Naive B cell (primary cell): ENCODE results near the gene SNX30. TPM values are rescaled to one million over a fixed set of nuclear protein-coding genes. Genes with fewer than 3 reads are reported as not detected.

Experiments used
- ATAC-seq, 2 donors: fragments of 150-1000 bp; cut with Tn5 transposase; 2 replicates each; pipeline ENCODE4 v1.10.0; 2021; ENCODE audit warnings: low read depth in 2 of 2, mild to moderate bottlenecking in 2 of 2, moderate library complexity in 2 of 2
- DNase-seq: peaks from one replicate; pipeline ENCODE4 v3.0.0; 2022
- H3K27ac Mint-ChIP-seq, 6 donors: one replicate each; pipeline ENCODE4 v1.8.0; 2020 to 2022; ENCODE audit warnings: mild to moderate bottlenecking in 6 of 6, mixed read lengths in 6 of 6, moderate library complexity in 5 of 6, inconsistent platforms in 2 of 6
- H3K27me3 Mint-ChIP-seq, 3 donors: one replicate each; pipeline ENCODE4 v1.8.0; 2021 to 2022; ENCODE audit warnings: mixed read lengths in 3 of 3, mild to moderate bottlenecking in 1 of 3
- H3K36me3 Mint-ChIP-seq, 2 donors: one replicate each; pipeline ENCODE4 v1.8.0; 2020 to 2022; ENCODE audit warnings: mixed read lengths in 2 of 2, inconsistent platforms in 1 of 2, mild to moderate bottlenecking in 1 of 2
- H3K4me1 Mint-ChIP-seq, 3 donors: one replicate each; pipeline ENCODE4 v1.8.0; 2020 to 2022; ENCODE audit warnings: mixed read lengths in 3 of 3, inconsistent platforms in 1 of 3, mild to moderate bottlenecking in 1 of 3, moderate library complexity in 1 of 3
- H3K4me3 Mint-ChIP-seq, 8 donors: one replicate each; pipeline ENCODE4 v1.8.0; 2020 to 2022; ENCODE audit warnings: mild to moderate bottlenecking in 8 of 8, mixed read lengths in 8 of 8, moderate library complexity in 8 of 8, inconsistent platforms in 2 of 8
- H3K9me3 Mint-ChIP-seq, 7 donors: one replicate each; pipeline ENCODE4 v1.8.0; 2020 to 2022; ENCODE audit warnings: mixed read lengths in 7 of 7, mild to moderate bottlenecking in 5 of 7, inconsistent platforms in 2 of 7, moderate library complexity in 1 of 7
- polyA plus RNA-seq, 6 donors: library from polyadenylated mRNA; unstranded; fragments of 300-500 nt; fragmentation: Illumina TruSeq; gene quantifications; one replicate each; pipeline ENCODE4 v1.2.3, GENCODE V29; 2021; ENCODE audit warnings: low read depth in 6 of 6

The SNX30 gene
- polyA plus RNA-seq, 6 donors from 2014 or later: 1.6 to 5.3 (median 4.5) TPM

DNA sequence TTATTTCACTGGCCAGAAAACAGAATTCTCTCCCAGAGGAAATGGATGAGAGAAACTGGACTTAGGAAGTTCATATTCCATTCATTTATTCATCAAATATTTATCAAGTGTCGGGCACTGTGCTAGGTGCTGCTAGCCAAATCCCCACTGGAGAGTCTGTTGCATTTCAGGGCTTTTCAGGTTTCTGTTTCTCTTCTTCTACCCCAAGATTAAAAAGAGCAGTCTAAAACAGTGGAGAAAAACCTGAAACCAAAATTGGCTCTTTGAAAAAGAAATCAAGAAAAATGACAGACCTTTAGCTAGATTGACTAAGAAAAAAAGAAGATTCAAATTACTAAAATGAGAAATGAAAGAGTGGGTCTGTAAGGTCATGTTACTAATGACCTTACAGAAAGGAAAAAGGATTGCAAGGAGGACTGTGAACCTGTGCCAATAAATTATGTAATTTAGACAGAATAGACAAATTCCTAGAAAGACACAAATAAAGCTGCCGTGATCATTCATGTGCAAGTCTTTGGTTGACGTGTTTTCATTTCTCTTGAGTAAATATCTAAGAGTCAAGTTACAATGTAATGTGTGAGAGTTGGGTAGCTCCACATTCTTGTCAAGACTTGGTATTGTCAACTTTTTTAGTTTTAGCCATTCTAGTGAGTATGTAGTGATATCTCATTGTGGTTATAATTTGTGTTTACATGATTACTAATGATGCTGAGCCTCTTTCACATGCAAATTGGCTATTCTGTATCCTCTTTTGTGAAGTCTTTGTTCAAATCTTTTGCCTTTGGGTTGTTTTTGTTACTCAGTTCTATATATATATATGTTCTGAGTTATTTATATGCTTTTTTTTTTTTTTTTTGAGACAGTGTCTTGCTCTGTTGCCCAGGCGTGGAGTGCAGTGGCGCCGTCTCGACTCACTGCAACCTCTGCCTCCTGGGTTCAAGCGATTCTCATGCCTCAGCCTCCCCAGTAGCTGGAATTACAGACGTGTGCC lies 23.7 kb downstream of the SNX30 start:
- H3K4me1 Mint-ChIP-seq: peaks cover 60 to 79% (median 74%) of the 10 kb centered on the region in 3 donors
- no peaks in the 10 kb centered on the region for H3K9me3 Mint-ChIP-seq
- peak overlapping the region in 3 of 6 donors; percentile 60 to 77 (median 64) for H3K27ac Mint-ChIP-seq
- H3K36me3 Mint-ChIP-seq: peaks cover 0 to 7% of the 10 kb centered on the region in 2 donors
- H3K27me3 Mint-ChIP-seq: no peaks in the 10 kb centered on the region
- peak overlapping the region in 7 of 8 donors; percentile 33 to 80 (median 42) for H3K4me3 Mint-ChIP-seq
- peak; percentile 25 to 33 for ATAC-seq
- no peak for DNase-seq

DNA sequence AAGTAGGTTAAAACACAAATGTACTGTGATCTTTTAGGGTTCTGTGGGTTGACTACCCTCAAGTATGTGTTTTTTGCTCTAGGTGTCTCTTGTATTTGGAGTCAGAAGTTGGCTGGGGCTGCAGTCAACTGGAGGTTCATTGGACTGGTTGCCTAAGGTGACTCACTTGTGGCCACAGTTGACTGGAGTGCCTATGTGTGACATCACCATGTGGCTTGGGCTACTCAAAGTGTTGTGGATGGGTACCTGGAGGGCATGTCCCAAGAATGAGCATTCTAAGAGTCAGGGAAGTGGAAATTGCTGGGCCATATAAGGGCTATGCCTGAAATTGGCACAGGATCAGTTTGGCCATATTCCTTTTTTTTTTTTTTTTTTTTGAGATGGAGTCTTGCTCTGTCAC lies 27.4 kb downstream of the SNX30 start:
- peaks cover 45 to 59% (median 59%) of the 10 kb centered on the region in 3 donors for H3K4me1 Mint-ChIP-seq
- H3K9me3 Mint-ChIP-seq: no peaks in the 10 kb centered on the region
- H3K36me3 Mint-ChIP-seq: no peaks in the 10 kb centered on the region
- no peak for DNase-seq
- ATAC-seq: no peak
- no peaks in the 10 kb centered on the region for H3K27me3 Mint-ChIP-seq
- H3K27ac Mint-ChIP-seq: peak overlapping the region in 1 of 6 donors; percentile 25
- no peak overlapping the region for H3K4me3 Mint-ChIP-seq

DNA sequence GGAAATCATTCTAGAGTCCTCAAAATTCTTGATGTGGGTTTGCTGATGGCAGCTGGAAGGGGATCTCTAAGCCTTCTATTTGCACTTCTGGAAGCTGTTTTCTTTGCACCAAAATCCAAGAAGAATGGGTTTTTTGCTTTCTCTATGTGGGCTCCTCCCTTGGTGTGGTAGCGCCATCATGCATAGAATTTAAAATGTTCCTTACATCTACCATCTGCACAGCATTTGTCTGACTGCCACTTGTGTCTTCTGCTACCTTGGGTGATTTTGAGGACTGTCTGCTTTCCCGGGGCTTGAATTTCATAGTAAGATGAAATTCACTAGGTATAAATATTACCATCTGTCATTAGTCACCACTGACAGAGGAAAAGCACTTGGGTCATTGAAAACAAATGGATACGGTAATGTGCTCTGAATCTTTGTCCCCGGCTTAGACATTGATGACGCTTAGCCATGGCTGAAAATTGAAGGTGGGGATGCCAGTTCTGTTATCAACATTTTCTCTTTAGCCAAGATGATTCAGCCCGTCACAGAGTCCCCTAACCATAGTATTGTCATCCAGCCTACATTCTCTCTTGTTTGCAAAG lies 30.0 kb downstream of the SNX30 start:
- ATAC-seq (no peak), DNase-seq (no peak)
- H3K36me3 Mint-ChIP-seq: no peaks in the 10 kb centered on the region
- no peaks in the 10 kb centered on the region for H3K27me3 Mint-ChIP-seq
- H3K9me3 Mint-ChIP-seq: no peaks in the 10 kb centered on the region
- H3K27ac Mint-ChIP-seq: peak overlapping the region in 1 of 6 donors; percentile 29
- peaks cover 41 to 53% (median 43%) of the 10 kb centered on the region in 3 donors for H3K4me1 Mint-ChIP-seq
- H3K4me3 Mint-ChIP-seq: no peak overlapping the region

DNA sequence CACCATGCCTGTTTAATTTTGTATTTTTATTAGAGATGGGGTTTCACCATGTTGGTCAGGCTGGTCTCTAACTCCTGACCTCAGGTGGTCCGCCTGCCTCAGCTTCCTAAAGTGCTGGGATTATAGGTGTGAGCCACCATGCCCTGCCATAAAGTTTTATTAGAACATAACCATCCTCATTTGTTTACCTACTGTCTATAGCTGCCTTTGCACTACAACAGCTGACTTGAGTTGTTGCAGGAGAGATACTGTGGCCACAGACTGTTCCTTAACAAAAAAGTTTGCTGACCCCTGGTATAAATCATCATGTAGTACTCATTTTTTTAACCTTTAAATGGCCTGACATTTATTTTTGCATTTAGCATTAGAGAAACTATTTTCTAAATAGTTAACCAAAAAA lies 31.7 kb downstream of the SNX30 start:
- no peak overlapping the region for H3K27ac Mint-ChIP-seq
- ATAC-seq: no peak

DNA sequence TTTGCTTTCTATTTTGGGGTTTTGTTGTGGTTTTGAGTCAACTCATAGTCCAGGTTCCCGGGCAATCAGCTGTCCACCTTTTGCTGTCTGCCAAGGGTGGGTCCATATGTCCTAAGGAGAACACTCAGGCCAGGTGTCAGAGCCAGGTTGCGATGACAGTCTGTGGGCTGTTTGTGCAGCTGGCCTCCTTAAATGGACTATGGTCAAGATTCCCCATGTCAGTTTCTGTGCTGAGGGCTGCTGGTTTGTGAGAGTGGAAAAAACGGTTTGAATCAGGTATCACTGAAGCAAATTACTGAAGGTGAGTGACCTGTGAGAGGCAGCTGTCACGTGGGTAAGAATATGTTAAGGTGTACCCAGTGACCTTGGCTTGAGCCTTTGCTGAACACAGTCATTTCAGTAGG lies 33.0 kb downstream of the SNX30 start:
- Mint-ChIP-seq H3K9me3 (peaks cover 0 to 5% (median 0%) of the 10 kb centered on the region in 7 donors), H3K27ac (no peak overlapping the region), H3K4me3 (no peak overlapping the region), H3K4me1 (peaks cover 47 to 60% (median 49%) of the 10 kb centered on the region in 3 donors), H3K36me3 (no peaks in the 10 kb centered on the region), H3K27me3 (no peaks in the 10 kb centered on the region)
- DNase-seq: no peak
- ATAC-seq: no peak

More for the DNA sequence above, 31.7 kb downstream of the SNX30 start:
- DNase-seq: no peak
- no peak overlapping the region for H3K4me3 Mint-ChIP-seq
- H3K9me3 Mint-ChIP-seq: peaks cover 0 to 1% (median 0%) of the 10 kb centered on the region in 7 donors
- H3K36me3 Mint-ChIP-seq: no peaks in the 10 kb centered on the region
- H3K27me3 Mint-ChIP-seq: no peaks in the 10 kb centered on the region
- peaks cover 39 to 56% (median 46%) of the 10 kb centered on the region in 3 donors for H3K4me1 Mint-ChIP-seq

DNA sequence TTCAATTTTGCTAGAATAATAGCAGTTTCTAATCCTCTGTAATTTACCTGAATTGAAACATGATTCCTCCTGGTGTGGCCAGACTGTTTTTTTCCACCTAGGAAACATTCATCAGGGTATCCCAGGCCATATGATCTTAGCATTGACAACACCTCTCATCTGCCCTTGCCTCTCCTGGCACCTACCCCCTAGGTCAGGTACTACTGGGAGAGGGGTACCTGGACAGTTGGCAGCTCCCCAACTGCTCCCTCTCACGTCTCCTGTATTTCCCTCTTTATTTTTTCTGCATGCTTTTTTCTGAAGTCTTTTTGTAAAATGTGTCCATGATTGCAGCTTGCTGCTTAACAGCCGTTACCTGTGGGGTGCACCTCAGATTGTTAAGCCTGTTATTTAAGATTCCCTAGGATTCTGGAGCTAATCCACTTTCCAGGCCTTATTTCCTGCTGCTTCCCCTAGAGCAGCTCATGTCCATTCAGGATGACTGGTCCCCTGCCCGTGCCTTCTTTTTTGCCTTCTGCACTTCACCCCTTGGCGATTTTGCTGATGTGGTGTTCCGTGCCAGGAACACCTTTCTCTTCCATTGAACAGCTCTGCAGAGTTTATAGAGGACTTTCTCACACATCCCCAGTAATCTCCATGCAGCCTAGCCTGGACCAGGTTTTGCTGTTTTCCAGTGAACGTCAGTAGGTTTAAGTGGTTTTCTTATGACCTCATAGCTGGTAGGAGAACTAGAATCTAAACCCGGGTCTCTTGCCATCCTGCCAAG lies 33.6 kb downstream of the SNX30 start:
- H3K4me3 Mint-ChIP-seq: peak overlapping the region in 1 of 8 donors; percentile 30
- ATAC-seq (no peak), DNase-seq (no peak)
- H3K27me3 Mint-ChIP-seq: no peaks in the 10 kb centered on the region
- H3K4me1 Mint-ChIP-seq: peaks cover 41 to 60% (median 49%) of the 10 kb centered on the region in 3 donors
- peaks cover 0 to 5% (median 0%) of the 10 kb centered on the region in 7 donors for H3K9me3 Mint-ChIP-seq
- H3K27ac Mint-ChIP-seq: no peak overlapping the region
- H3K36me3 Mint-ChIP-seq: no peaks in the 10 kb centered on the region

DNA sequence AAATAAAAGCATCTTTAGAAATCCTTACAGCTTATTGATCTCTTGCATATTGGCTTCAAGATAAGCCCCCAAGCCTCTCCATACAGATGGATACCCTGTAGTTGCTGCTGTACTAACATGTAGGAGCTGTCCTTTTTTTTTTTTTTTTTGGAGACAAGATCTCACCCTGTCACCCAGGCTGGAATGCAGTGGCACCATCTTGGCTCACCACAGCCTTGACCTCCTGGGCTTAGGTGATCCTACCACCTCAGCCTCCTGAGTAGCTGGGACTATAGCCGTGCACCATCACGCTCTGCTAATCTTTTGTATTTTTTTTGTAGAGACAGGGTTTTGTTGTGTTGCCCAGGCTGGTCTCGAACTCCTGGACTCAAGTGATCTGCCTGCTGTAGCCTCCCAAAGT lies 35.4 kb downstream of the SNX30 start:
- H3K9me3 Mint-ChIP-seq: peaks cover 0 to 5% (median 0%) of the 10 kb centered on the region in 7 donors
- H3K27ac Mint-ChIP-seq: peak overlapping the region in 1 of 6 donors; percentile 84
- no peak overlapping the region for H3K4me3 Mint-ChIP-seq
- DNase-seq: no peak
- H3K4me1 Mint-ChIP-seq: peaks cover 34 to 57% (median 56%) of the 10 kb centered on the region in 3 donors
- no peak for ATAC-seq
- H3K27me3 Mint-ChIP-seq: no peaks in the 10 kb centered on the region
- no peaks in the 10 kb centered on the region for H3K36me3 Mint-ChIP-seq

DNA sequence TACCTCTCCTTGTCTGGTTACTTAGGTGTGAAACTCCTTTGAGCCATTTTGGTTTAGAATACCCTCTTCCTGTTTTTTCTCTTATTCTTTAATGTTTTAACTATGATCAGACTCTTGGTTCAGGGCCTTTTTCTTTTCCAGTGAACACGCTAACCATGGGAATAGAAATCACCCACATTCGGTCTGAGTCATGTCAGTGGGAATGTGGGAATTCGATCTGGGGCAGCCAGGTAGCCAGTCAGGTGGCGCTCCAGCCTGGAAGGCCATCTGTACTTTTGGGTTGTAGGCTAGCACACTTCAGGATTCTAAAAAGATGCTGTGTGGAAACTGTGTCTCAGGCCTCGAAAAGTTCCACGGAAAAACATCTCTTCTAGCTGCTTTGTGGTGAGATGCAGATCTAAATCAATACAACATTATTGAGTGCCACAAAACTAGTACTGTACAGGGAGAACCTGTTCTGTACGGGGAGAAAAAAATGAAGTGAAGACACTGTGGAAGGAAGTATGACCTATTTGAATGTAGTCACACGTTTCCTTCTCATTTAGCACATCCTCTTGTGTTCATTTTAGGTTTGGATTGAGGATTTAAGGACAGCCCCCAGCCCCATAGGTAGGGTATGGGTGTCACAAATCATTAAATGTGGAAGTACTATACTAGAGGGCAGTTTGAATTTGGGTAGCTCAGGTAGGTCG lies 36.4 kb downstream of the SNX30 start:
- H3K9me3 Mint-ChIP-seq: peaks cover 0 to 5% (median 0%) of the 10 kb centered on the region in 7 donors
- H3K27ac Mint-ChIP-seq: peak overlapping the region; percentile 76 to 96 (median 84)
- ATAC-seq (peak; percentile 89 to 95), DNase-seq (peak; percentile 39)
- no peaks in the 10 kb centered on the region for H3K27me3 Mint-ChIP-seq
- H3K36me3 Mint-ChIP-seq: no peaks in the 10 kb centered on the region
- H3K4me3 Mint-ChIP-seq: peak overlapping the region in 7 of 8 donors; percentile 30 to 81 (median 71)
- H3K4me1 Mint-ChIP-seq: peaks cover 34 to 58% (median 56%) of the 10 kb centered on the region in 3 donors

DNA sequence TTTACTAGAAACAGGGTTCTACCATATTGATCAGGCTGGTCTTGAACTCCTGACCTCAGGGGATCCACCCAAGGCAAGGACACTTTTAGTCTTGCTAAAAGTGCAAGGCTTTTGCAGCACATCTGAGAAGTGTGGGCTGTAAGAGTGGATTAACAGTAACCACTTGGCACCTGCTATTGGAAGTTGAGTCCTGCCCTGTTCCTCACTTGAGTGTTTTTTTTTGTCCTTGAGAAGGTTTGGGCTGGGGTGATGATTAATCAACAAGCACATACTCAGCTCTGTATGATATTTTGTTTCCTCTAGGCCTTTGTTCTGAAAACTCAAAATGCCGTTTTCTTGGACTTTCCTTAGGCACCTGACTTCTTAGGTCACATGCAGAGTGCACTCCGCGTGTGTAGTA lies 37.4 kb downstream of the SNX30 start:
- Mint-ChIP-seq H3K9me3 (peaks cover 0 to 5% (median 0%) of the 10 kb centered on the region in 7 donors), H3K27me3 (no peaks in the 10 kb centered on the region), H3K27ac (peak overlapping the region in 3 of 6 donors; percentile 27 to 96 (median 83)), H3K4me1 (peaks cover 32 to 62% (median 62%) of the 10 kb centered on the region in 3 donors), H3K4me3 (peak overlapping the region in 5 of 8 donors; percentile 5 to 73 (median 30)), H3K36me3 (no peaks in the 10 kb centered on the region)
- ATAC-seq (no peak), DNase-seq (no peak)

DNA sequence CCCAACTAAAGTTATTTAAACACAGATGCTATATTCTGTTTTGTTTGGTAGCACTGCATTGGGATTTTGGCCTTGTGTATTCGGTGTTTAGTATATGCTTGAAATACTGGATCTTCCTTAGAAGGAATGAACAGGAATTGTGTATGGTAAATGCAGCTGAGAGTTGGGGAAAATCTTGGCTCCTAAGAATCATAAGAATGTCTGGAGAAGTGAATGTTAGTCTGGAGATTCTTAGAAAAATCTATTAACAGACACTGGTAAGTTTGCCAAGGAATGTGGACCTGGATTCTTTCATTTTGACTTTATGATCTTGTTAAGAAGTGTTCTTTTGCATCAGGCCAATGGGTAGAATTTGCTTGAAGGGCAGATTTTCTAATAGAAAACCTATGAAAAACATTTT lies 38.9 kb downstream of the SNX30 start:
- Mint-ChIP-seq H3K27me3 (no peaks in the 10 kb centered on the region), H3K4me1 (peaks cover 32 to 63% (median 57%) of the 10 kb centered on the region in 3 donors)

DNA sequence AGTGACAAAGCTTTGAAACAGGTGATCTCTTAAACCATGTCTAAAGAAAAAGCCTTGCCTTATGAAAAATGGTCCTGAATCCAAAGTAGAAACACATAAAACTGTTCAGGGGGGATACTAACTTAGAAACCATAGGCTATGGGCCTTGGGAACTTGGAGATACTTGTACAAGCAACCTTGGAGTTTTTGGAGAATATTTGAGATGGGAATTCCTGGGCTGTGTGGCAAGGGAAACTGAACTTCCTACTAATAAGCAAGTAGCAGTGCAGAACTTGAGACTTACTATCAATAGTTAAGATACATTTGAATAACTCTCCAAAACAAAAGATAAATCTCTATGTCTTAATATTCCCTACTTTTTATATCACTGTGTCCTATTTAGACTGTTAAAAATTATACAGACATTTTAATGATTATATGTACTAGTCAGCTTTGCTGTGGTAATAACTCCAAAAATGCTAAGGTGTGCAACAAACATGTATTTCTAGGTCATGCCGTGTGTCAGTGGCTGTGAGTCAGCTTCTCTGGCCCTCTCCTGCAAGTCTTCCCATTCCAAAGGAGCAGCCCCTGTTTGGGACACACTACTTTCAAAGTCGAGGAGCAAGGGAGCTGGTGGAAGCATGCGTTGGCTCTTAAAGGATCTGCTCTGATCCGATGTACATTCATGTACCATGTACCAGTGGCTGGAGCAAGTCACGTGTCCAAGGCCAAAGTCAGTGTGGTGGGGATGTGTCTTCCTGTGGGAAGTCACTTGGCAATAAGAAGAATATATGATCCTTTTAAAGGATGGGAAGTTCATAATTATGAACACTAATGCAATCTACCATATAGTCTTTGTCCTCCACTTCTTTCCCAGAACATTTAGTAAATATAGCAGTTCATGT lies 39.6 kb downstream of the SNX30 start:
- no peaks in the 10 kb centered on the region for H3K36me3 Mint-ChIP-seq
- H3K27ac Mint-ChIP-seq: peak overlapping the region in 3 of 6 donors; percentile 6 to 96 (median 39)
- H3K4me1 Mint-ChIP-seq: peaks cover 28 to 60% (median 54%) of the 10 kb centered on the region in 3 donors
- DNase-seq: no peak
- ATAC-seq: no peak
- no peaks in the 10 kb centered on the region for H3K27me3 Mint-ChIP-seq
- peaks cover 0 to 5% (median 0%) of the 10 kb centered on the region in 7 donors for H3K9me3 Mint-ChIP-seq
- no peak overlapping the region for H3K4me3 Mint-ChIP-seq

More for the DNA sequence above, 38.9 kb downstream of the SNX30 start:
- peak overlapping the region in 2 of 6 donors; percentile 24 to 39 for H3K27ac Mint-ChIP-seq
- peaks cover 0 to 5% (median 0%) of the 10 kb centered on the region in 7 donors for H3K9me3 Mint-ChIP-seq
- DNase-seq (no peak), ATAC-seq (no peak)
- no peaks in the 10 kb centered on the region for H3K36me3 Mint-ChIP-seq
- H3K4me3 Mint-ChIP-seq: no peak overlapping the region

DNA sequence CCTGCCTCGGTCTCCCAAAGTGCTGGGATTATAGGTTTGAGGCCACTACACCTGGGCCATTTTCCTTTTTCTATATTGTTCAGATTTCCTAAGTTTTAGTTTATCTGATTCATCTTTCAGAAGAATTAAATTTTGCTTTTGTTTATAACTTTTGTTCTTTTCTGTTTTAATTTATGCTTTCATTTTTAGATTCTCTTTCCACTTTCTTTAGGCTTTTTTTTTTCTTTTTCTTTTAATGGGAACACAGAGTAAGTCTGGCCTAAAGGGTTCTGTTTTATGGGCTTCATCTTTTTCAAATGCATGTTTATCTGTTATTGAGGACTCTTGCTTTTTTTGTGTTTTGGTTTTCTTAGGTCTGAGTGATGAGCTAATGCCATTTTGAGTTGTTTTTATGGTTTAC lies 42.1 kb downstream of the SNX30 start:
- peak overlapping the region in 3 of 8 donors; percentile 34 to 65 (median 63) for H3K4me3 Mint-ChIP-seq
- ATAC-seq (no peak), DNase-seq (no peak)
- H3K9me3 Mint-ChIP-seq: no peaks in the 10 kb centered on the region
- H3K4me1 Mint-ChIP-seq: peaks cover 13 to 47% (median 45%) of the 10 kb centered on the region in 3 donors
- no peaks in the 10 kb centered on the region for H3K27me3 Mint-ChIP-seq
- H3K27ac Mint-ChIP-seq: peak overlapping the region in 3 of 6 donors; percentile 63 to 77 (median 64)
- H3K36me3 Mint-ChIP-seq: no peaks in the 10 kb centered on the region
